ENCODE results near the gene AKR1C4. TPM values are rescaled to one million over a fixed set of nuclear protein-coding genes. Genes with fewer than 3 reads are reported as not detected.
"Not testable (repeated sequence)": the region's sequence is repeated elsewhere in the genome, so short reads cannot be mapped to it uniquely, and the experiment has no call there.

AKR1C4 gene
- total RNA-seq, 4 donors from 2014 or later = not detected

DNA sequence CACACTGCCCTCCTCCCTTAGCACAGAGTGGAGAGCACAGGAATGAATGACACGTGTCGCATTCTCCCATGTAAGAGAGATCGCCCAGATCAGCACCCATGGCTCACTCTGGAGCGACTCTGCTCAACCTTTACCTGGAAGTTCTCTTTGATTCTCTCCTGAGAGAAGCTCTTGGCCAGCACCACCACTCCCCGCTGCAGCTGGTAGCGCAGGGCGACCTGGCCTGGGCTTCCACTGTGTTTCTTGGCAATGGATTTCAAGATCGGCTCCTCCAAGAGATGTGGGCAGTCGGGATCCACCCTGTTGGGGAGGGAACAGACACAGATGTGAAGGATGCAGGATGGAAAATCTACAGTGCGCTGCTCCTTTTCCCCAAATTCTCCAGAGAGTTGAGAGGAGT lies 39.1 kb upstream of the AKR1C4 start:
- DNase-seq (ENCODE audit: low spot score) (no peak), ATAC-seq (ENCODE audit: low FRiP score) (no peak)
- TF ChIP-seq CTCF (IDR thresholded peaks at IDR 0.05) = no peak

DNA sequence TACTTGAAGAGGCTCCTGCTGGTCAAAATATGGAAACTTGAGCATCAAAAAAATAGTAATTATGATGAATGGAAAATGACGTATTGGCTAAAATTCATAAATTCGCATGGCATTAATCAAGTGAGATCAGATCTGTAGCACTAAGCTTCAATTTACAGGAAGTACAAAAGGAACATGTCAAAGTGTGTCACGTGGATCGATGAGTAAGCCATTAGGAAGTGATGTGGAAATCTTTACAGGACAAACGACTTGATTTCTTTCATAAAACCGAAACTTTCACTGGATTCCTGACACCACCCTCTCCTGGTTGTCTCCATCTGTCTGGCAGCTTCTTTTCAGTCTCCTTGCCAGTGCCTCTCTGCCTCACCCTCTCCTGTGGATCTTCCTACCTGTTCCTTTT lies 37.5 kb upstream of the AKR1C4 start:
- no peak for TF ChIP-seq CTCF (IDR thresholded peaks at IDR 0.05)
- ATAC-seq (ENCODE audit: low FRiP score) (no peak), DNase-seq (ENCODE audit: low spot score) (no peak)

DNA sequence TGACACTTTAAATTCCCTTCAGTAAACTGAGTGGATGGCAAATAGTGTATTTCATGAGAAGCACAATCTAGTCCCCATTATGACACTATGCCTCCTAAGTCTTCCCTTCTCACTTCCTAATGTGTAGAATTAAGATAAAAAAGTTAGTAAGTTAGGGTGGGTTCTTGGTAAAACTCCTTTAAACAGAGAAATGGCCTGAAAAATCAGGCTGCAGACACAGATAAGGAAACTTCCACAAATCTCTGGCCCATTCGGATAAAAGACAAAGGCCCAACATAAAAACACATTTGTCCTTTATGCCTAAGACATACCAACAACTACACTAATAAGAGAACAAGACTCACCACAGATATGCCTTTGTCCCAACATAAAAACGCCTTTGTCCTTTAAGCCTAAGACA lies 33.1 kb upstream of the AKR1C4 start:
- no peak for TF ChIP-seq CTCF (IDR thresholded peaks at IDR 0.05)
- DNase-seq (ENCODE audit: low spot score) = no peak
- ATAC-seq (ENCODE audit: low FRiP score) = no peak

DNA sequence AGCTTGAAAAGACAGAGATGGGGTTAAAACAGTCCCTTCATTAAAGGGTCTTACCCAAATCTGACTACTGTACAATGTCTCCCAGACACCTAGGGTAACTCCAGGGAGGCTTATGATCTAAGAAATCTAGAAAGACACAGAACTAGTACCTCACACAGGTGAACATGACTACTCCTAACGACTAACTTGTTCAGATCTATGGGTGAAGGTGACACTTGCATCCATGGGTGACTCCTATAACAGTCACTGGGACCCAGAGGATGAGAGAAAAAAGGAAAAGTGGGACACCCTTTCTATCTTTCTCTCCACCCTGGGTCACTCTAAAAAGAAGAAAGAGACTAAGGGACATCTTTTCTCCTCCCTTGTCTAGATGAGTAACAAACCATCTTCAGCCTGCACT lies 30.9 kb upstream of the AKR1C4 start:
- no peak for TF ChIP-seq CTCF (IDR thresholded peaks at IDR 0.05)
- DNase-seq (ENCODE audit: low spot score) (no peak), ATAC-seq (ENCODE audit: low FRiP score) (no peak)

DNA sequence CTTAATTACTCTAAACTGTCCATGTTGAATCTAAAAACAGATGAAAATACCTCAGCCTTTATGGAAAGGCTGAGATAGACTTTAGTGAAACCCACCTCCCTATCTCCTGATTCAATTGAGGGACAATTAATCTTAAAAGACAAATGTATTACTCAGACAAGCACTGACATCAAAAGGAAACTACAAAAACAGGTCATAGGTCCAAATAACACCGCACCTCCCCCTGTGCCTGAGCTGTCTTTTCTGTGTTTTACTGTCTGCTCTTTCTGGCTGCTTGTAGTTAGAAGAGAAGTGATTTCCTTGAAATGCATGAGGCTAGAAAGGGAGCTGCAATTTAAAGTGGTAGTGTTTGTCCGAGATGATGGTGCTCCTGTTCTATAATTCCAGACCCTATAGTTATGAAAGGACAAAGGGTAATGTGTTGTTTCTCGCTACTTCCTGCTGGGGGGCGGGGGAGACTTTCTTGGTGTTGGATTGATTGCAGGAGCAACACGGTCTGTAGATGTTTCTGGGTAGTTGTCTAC lies 27.7 kb upstream of the AKR1C4 start:
- TF ChIP-seq CTCF (IDR thresholded peaks at IDR 0.05) = no peak
- ATAC-seq (ENCODE audit: low FRiP score) = no peak

GRCh38 chr10:5175581-5175980 lies 21.1 kb upstream of the AKR1C4 start:
- ATAC-seq (ENCODE audit: low FRiP score); DNase-seq (ENCODE audit: low spot score): not testable (repeated sequence)

More for the DNA sequence above, 27.7 kb upstream of the AKR1C4 start:
- DNase-seq (ENCODE audit: low spot score) = no peak

DNA sequence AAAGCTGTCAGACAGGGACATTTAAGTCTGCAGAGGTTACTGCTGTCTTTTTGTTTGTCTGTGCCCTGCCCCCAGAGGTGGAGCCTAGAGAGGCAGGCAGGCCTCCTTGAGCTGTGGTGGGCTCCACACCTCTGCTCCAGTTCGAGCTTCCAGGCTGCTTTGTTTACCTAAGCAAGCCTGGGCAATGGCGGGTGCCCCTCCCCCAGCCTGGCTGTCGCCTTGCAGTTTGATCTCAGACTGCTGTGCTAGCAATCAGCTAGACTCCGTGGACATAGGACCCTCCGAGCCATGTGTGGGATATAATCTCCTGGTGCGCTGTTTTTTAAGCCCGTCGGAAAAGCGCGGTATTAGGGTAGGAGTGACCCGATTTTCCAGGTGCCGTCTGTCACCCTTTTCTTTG lies 16.1 kb upstream of the AKR1C4 start:
- not testable (repeated sequence) for ATAC-seq (ENCODE audit: low FRiP score); DNase-seq (ENCODE audit: low spot score)

GRCh38 chr10:5183923-5184322 lies 12.7 kb upstream of the AKR1C4 start:
- DNase-seq (ENCODE audit: low spot score) (no peak), ATAC-seq (ENCODE audit: low FRiP score) (no peak)
- no peak for TF ChIP-seq CTCF (IDR thresholded peaks at IDR 0.05)

Measured in omental fat pad (tissue), 4 donors.